Spleen (tissue), 11 donors: ENCODE results near the gene LAMA5. TPM values are rescaled to one million over a fixed set of nuclear protein-coding genes. Genes with fewer than 3 reads are reported as not detected.

Source experiments
- DNase-seq: peaks from one replicate; pipeline ENCODE4 v3.0.0-alpha.2; 2020
- H3K27ac ChIP-seq, 8 donors: fragments of 200-600 bp; sonication (generic) in 7 of 8; 1 replicate in 4 of 8; 2 replicates in 4 of 8; pipeline versions ENCODE4 v1.5.0 to v1.8.0; 2016 to 2021; ENCODE audit warnings: inconsistent platforms in 4 of 8, mild to moderate bottlenecking in 4 of 8, moderate library complexity in 1 of 8
- H3K27me3 ChIP-seq, 7 donors: fragments of 200-600 bp; sonication (generic) in 6 of 7; replicated peaks in 1 of 7; 1 replicate in 4 of 7; 2 replicates in 3 of 7; pipeline versions ENCODE4 v1.5.0 to v1.8.0; 2016 to 2021; ENCODE audit warnings: inconsistent platforms in 3 of 7, mild to moderate bottlenecking in 1 of 7
- H3K36me3 ChIP-seq, 6 donors: fragments of 200-600 bp; sonication (generic) in 5 of 6; 1 replicate in 4 of 6; 2 replicates in 2 of 6; pipeline versions ENCODE4 v1.5.0 to v1.8.0; 2016 to 2021; ENCODE audit warnings: inconsistent platforms in 2 of 6
- H3K4me1 ChIP-seq, 6 donors: fragments of 200-600 bp; sonication (generic) in 5 of 6; 1 replicate in 3 of 6; 2 replicates in 3 of 6; pipeline versions ENCODE4 v1.5.0 to v1.8.0; 2016 to 2021; ENCODE audit warnings: inconsistent platforms in 3 of 6
- H3K4me3 ChIP-seq, 8 donors: fragments of 200-600 bp; sonication (generic) in 7 of 8; 1 replicate in 4 of 8; 2 replicates in 4 of 8; pipeline versions ENCODE4 v1.5.0 to v1.8.0; 2016 to 2021; ENCODE audit warnings: inconsistent platforms in 4 of 8, mild to moderate bottlenecking in 4 of 8, moderate library complexity in 2 of 8
- H3K9me3 ChIP-seq, 8 donors: fragments of 200-600 bp; sonication (generic) in 7 of 8; 1 replicate in 4 of 8; 2 replicates in 4 of 8; pipeline versions ENCODE4 v1.5.0 to v1.8.0; 2016 to 2021; ENCODE audit warnings: inconsistent platforms in 4 of 8
- CTCF ChIP-seq, 11 experiments: fragments of 200-600 bp in 7 of 11; fragments of 450-650 bp in 4 of 11; sonication (generic) in 4 of 11; IDR thresholded peaks in 8 of 11; conservative IDR thresholded peaks in 3 of 11; 1 replicate in 7 of 11; 2 replicates in 4 of 11; pipeline versions ENCODE4 v1.4.0 to v1.8.0; 2016 to 2021; ENCODE audit warnings: antibody characterized with exemption in 11 of 11, inconsistent platforms in 4 of 11, mild to moderate bottlenecking in 1 of 11
- POLR2A ChIP-seq, 3 donors: fragments of 450-650 bp; IDR thresholded peaks; one replicate each; pipeline ENCODE4 v1.5.1; 2017; ENCODE audit warnings: antibody characterized with exemption in 3 of 3, mild to moderate bottlenecking in 1 of 3
- POLR2AphosphoS5 ChIP-seq, 3 donors: sonication (generic); formaldehyde crosslinking; IDR thresholded peaks; one replicate each; pipeline ENCODE4 v1.5.1; 2017; ENCODE audit warnings: antibody characterized with exemption in 3 of 3
- WGBS, 5 donors: extraction: QIAGEN DNeasy Blood & Tissue Kit in 3 of 5; methylation state at CpG; one replicate each; pipeline versions ENCODE4 v1.1.5 to v1.1.7; 2013 to 2018; 5-methylcytosine and 5-hydroxymethylcytosine counted together
- intact Hi-C: fragments of 100-400 bp; cut with DNase I; formaldehyde crosslinking; loops from one replicate; pipeline ENCODE4 v1.15.0; 2023; ENCODE audit warnings: low total_unique reads
- polyA plus RNA-seq, 3 donors: library from polyadenylated mRNA; stranded (reverse); fragments of 200-250 nt; gene quantifications; one replicate each; pipeline ENCODE4 v1.2.1, GENCODE V29; 2013
- total RNA-seq, 7 donors: library from RNA; depleted of rRNA in 3 of 7; stranded (reverse); fragments of >200 nt in 3 of 7; fragmentation: NEBNext Ultra II Directional in 4 of 7; extraction: Animal tissue kit (Norgen Biotek cat#: 25700) in 4 of 7; gene quantifications; one replicate each; pipeline versions ENCODE4 v1.1.0 to v1.2.1, GENCODE V29; 2016 to 2021
- donor health status: healthy with polysubstance abuse.
- donor health status: DM: no; HTN: no; CAD: no; lungs with moderate emphysema.
- donor health status: DM: no; HTN: no; CAD: no.
- donor health status: Bipolar disorder and iron deficiency.
- donor health status: healthy.
- donor health status: DM: no; HTN: no; CAD: no.
- donor health status: DM: yes; HTN: yes; CAD: no.

Gene LAMA5
- total and polyA plus RNA-seq, 10 donors, result 46.5 to 266 (median 115) TPM

GRCh38 chr20:62313460-62314338 is 53.4 kb downstream of the LAMA5 start:
- Histone ChIP-seq H3K4me3 (no peak overlapping the region), H3K36me3 (peaks cover 0 to 93% (median 53%) of the 10 kb centered on the region in 6 donors), H3K27ac (no peak overlapping the region), H3K9me3 (no peaks in the 10 kb centered on the region), H3K27me3 (no peaks in the 10 kb centered on the region), H3K4me1 (peaks cover 0 to 25% (median 5%) of the 10 kb centered on the region in 6 donors)
- intact Hi-C loops, result no loop called here
- DNase-seq, result no peak
- TF ChIP-seq POLR2A (IDR thresholded peaks at IDR 0.05), result no peak
- TF ChIP-seq POLR2AphosphoS5 (IDR thresholded peaks at IDR 0.05), result no peak
- TF ChIP-seq CTCF (IDR thresholded peaks at IDR 0.05 in 8 of 11, conservative IDR thresholded peaks at IDR 0.05 in 3 of 11), result no peak
- WGBS, 5 donors, result 90 to 95% (median 93%) methylated on average over 44 to 55 of the region's 55 CpGs

GRCh38 chr20:62313021-62313420 is 54.1 kb downstream of the LAMA5 start:
- Histone ChIP-seq H3K4me1 (peaks cover 0 to 31% (median 6%) of the 10 kb centered on the region in 6 donors), H3K27me3 (no peaks in the 10 kb centered on the region), H3K36me3 (peaks cover 0 to 95% (median 60%) of the 10 kb centered on the region in 6 donors), H3K4me3 (no peak overlapping the region), H3K9me3 (no peaks in the 10 kb centered on the region), H3K27ac (no peak overlapping the region)
- DNase-seq, result no peak
- 88 to 94% (median 93%) methylated on average over 20 to 26 of the region's 26 CpGs for WGBS, 5 donors
- intact Hi-C loops, result no loop called here
- TF ChIP-seq CTCF (IDR thresholded peaks at IDR 0.05 in 8 of 11, conservative IDR thresholded peaks at IDR 0.05 in 3 of 11) (no peak), POLR2AphosphoS5 (IDR thresholded peaks at IDR 0.05) (no peak), POLR2A (IDR thresholded peaks at IDR 0.05) (no peak)

- H3K9me3 ChIP-seq, result no peaks in the 10 kb centered on the region
- TF ChIP-seq POLR2A (IDR thresholded peaks at IDR 0.05) (no peak), CTCF (IDR thresholded peaks at IDR 0.05 in 8 of 11, conservative IDR thresholded peaks at IDR 0.05 in 3 of 11) (no peak), POLR2AphosphoS5 (IDR thresholded peaks at IDR 0.05) (no peak)
- no peak for DNase-seq
- 88 to 95% (median 91%) methylated on average over 13 to 16 of the region's 16 CpGs for WGBS, 5 donors
- intact Hi-C loops, result no loop called here
- H3K27me3 ChIP-seq, result no peaks in the 10 kb centered on the region
- no peak overlapping the region for H3K4me3 ChIP-seq
- H3K36me3 ChIP-seq, result peaks cover 0 to 98% (median 64%) of the 10 kb centered on the region in 6 donors
- no peak overlapping the region for H3K27ac ChIP-seq
- H3K4me1 ChIP-seq, result peaks cover 0 to 35% (median 8%) of the 10 kb centered on the region in 6 donors
These were observed 54.5 kb downstream of the LAMA5 start for GRCh38 chr20:62312662-62312977.

GRCh38 chr20:62311832-62312661 is 55.1 kb downstream of the LAMA5 start:
- Histone ChIP-seq H3K4me1 (peaks cover 0 to 40% (median 11%) of the 10 kb centered on the region in 6 donors), H3K4me3 (no peak overlapping the region), H3K27me3 (no peaks in the 10 kb centered on the region), H3K36me3 (peaks cover 0 to 98% (median 67%) of the 10 kb centered on the region in 6 donors), H3K27ac (no peak overlapping the region), H3K9me3 (no peaks in the 10 kb centered on the region)
- TF ChIP-seq POLR2A (IDR thresholded peaks at IDR 0.05) (no peak), POLR2AphosphoS5 (IDR thresholded peaks at IDR 0.05) (no peak), CTCF (IDR thresholded peaks at IDR 0.05 in 8 of 11, conservative IDR thresholded peaks at IDR 0.05 in 3 of 11) (no peak)
- 91 to 97% (median 93%) methylated on average over 29 to 60 of the region's 60 CpGs for WGBS, 5 donors
- intact Hi-C loops, result no loop called here
- no peak for DNase-seq
